AG09319 (cell line): ENCODE measurements around the gene OPA3.

Source experiments
- DNase-seq: peaks from one replicate; pipeline ENCODE4 v3.0.0-alpha.2; 2010; ENCODE audit warnings: low read depth; ENCODE audit errors: extremely low read depth
- CTCF ChIP-seq: IDR thresholded peaks from 2 replicates; pipeline ENCODE4 v1.5.1; 2011; ENCODE audit warnings: low read depth, mild to moderate bottlenecking, inconsistent platforms, low read length, moderate library complexity

OPA3 gene

DNA sequence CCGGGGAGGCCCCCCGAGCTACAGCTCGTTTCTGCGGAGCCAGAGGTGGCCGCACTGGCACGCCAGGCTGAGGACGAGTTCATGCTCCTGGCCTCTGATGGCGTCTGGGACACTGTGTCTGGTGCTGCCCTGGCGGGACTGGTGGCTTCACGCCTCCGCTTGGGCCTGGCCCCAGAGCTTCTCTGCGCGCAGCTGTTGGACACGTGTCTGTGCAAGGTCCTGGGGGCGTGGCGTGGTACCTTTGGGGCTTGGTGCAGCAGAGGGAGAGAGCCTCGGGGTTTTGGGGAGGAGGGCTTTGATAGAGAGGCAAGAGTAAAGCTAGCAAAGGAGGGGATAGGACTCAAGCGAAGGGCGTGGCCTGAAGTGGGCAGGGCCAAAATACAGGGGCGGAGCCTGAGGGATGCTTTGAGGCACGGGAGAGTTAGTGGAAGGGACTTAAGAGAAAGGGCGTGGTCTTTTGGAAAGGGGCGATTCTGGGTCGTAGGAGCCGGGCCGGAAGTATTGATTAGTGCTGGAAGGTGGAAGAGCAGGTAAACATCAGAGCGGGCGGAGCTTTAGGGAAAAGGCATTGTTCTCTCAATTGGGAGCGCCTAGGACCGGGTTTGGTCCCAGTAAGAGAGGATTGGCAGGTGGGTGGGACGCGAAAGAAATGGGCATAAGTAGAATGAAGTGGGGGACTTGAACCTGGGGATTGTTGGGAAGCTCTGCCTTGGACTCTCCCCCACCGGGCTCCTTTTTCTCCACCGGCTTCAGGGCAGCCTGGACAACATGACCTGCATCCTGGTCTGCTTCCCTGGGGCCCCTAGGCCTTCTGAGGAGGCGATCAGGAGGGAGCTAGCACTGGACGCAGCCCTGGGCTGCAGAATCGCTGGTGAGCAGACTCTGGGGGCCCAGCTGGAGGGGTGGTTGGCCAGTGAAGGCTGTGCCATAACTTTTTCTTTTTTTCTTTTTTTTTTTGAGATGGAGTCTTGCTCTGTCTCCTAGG lies 85.1 kb downstream of the OPA3 start:
- no peak for TF ChIP-seq CTCF
- no peak for DNase-seq

- no peak for DNase-seq
- no peak for TF ChIP-seq CTCF
Observed at GRCh38 chr19:45498411-45499195, 86.0 kb downstream of the OPA3 start, which contains the start of gene PPM1N. Gene PPM1N, plus strand, starts transcription at chr19:45498443. Its CDS starts 30 bp downstream, at chr19:45498473.

GRCh38 chr19:45497791-45498190 lies 86.8 kb downstream of the OPA3 start:
- no peak for TF ChIP-seq CTCF
- no peak for DNase-seq

GRCh38 chr19:45496349-45496953 lies 88.2 kb downstream of the OPA3 start:
- no peak for DNase-seq

DNA sequence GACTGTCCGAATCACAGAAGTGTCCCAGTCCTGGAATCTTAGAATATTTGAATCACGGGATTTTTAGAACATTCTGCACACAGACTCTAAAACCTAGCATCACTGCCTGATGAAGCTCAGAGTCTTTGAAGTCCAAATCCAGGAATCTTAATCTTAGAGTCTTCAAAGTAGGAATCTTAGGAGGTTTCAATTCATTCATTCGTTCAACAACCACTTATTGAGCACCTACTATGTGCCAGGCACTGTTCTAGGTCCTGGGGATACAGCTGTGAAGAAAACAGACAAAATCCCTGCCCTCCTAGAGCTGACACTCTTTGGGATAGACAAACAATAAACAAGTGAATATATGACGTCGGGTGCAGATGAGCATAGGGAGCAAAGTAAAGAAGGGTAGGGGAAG lies 89.4 kb downstream of the OPA3 start:
- no peak for TF ChIP-seq CTCF
- DNase-seq: no peak

More at GRCh38 chr19:45496349-45496953, 88.2 kb downstream of the OPA3 start:
- no peak for TF ChIP-seq CTCF

- no peak for TF ChIP-seq CTCF
- no peak for DNase-seq
Observed at GRCh38 chr19:45494261-45494916, 90.2 kb downstream of the OPA3 start.
